Measurements from ENCODE around the gene EXOSC9. TPM values are rescaled to one million over a fixed set of nuclear protein-coding genes. Genes with fewer than 3 reads are reported as not detected.
A peak's percentile ranks its signal among the peaks of the same experiment; 100 is the strongest.

The EXOSC9 gene
- total RNA-seq, 6 experiments from 2014 or later = 30.5 to 57.2 (median 49.4) TPM

- DNase-seq = no peak
- TF ChIP-seq, protein P1, sequence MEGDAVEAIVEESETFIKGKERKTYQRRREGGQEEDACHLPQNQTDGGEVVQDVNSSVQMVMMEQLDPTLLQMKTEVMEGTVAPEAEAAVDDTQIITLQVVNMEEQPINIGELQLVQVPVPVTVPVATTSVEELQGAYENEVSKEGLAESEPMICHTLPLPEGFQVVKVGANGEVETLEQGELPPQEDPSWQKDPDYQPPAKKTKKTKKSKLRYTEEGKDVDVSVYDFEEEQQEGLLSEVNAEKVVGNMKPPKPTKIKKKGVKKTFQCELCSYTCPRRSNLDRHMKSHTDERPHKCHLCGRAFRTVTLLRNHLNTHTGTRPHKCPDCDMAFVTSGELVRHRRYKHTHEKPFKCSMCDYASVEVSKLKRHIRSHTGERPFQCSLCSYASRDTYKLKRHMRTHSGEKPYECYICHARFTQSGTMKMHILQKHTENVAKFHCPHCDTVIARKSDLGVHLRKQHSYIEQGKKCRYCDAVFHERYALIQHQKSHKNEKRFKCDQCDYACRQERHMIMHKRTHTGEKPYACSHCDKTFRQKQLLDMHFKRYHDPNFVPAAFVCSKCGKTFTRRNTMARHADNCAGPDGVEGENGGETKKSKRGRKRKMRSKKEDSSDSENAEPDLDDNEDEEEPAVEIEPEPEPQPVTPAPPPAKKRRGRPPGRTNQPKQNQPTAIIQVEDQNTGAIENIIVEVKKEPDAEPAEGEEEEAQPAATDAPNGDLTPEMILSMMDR (IDR thresholded peaks at IDR 0.05) = no peak
- H3K36me3 Mint-ChIP-seq (ENCODE audit: low read depth) = peaks cover 10% of the 10 kb centered on the region
- no peaks in the 10 kb centered on the region; the same call in 1 of the 2 replicates for H3K27me3 Mint-ChIP-seq (ENCODE audit: insufficient read depth)
- peaks cover 89% of the 10 kb centered on the region for H3K4me1 Mint-ChIP-seq (ENCODE audit: low read depth)
- H3K4me3 Mint-ChIP-seq = peak overlapping the region; percentile 25; the same call in 1 of the 2 replicates
- peak overlapping the region; percentile 97 for H3K27ac Mint-ChIP-seq
- H3K9me3 Mint-ChIP-seq = peaks cover 6% of the 10 kb centered on the region
These were observed 12.2 kb upstream of the EXOSC9 start for GRCh38 chr4:121788896-121789295.

DNA sequence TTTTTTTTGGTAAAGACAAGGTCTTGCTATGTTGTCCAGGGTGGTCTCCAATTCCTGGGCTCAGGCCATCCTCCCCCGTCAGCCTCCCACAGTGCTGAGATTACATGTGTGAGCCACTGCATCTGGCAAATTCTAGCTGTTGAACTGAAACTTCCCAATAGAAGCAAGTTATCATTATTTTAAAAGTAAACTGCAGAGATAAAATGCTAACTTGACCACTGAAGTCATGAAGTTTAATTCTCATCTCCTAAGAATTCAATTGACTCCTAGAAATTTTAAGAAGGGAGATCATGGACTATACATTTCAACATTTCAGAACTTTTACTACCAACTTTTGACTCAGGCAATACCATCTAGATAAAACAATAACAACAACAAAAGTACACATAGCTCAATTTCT lies 11.7 kb upstream of the EXOSC9 start:
- Mint-ChIP-seq H3K27me3 (ENCODE audit: insufficient read depth) (no peaks in the 10 kb centered on the region; the same call in 1 of the 2 replicates), H3K4me1 (ENCODE audit: low read depth) (peaks cover 89% of the 10 kb centered on the region), H3K36me3 (ENCODE audit: low read depth) (peaks cover 5% of the 10 kb centered on the region; the same call in 1 of the 2 replicates), H3K4me3 (peak overlapping the region; percentile 81), H3K27ac (peak overlapping the region; percentile 97), H3K9me3 (peaks cover under 1% of the 10 kb centered on the region)
- TF ChIP-seq, protein P1 (IDR thresholded peaks at IDR 0.05) = no peak
- DNase-seq = peak; percentile 29

DNA sequence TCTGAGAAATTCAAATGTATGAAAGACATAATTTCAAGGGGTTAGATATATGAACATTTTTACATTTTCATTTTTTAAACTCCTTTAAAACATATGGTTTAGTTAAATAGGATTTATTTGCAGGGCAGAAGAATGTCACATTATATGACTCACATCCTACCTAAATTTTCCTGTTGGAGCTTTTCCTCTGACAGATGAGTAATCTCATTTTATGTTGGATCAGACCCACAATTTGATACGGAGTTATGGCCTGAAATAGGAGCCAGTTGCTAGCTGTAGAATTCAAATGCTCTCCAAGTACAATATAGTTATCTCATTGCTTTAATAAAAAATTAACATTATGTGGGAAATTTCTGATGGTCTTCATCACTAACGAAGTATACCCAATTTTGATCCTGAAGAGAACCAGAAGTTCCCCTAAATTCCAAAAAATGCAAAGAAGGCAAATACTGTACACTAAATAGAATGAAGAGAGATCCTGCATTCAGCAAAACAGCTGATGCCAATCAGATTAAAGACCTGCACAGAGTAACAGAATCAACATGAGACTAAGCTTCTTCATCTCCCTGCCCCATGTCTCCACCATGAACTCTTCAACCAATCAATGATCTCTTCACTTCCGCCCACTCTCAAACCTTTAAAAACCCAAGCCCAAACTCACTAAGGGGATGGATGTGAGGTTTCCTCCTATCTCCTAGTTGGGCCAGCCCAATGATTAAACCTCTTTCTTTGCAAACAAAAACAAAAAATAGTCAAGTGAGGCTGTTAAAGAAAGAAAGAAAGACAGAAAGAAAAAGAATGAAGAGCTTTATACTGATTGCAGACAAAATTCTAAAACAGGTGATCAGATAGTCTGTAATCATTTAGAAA lies 10.9 kb upstream of the EXOSC9 start:
- peaks cover 4% of the 10 kb centered on the region; the same call in 1 of the 2 replicates for H3K36me3 Mint-ChIP-seq (ENCODE audit: low read depth)
- TF ChIP-seq, protein P1 (IDR thresholded peaks at IDR 0.05) = no peak
- H3K4me3 Mint-ChIP-seq = peak overlapping the region; percentile 81
- H3K4me1 Mint-ChIP-seq (ENCODE audit: low read depth) = peaks cover 89% of the 10 kb centered on the region
- peak overlapping the region; percentile 97 for H3K27ac Mint-ChIP-seq
- peak; percentile 78 for DNase-seq
- no peaks in the 10 kb centered on the region for H3K9me3 Mint-ChIP-seq
- H3K27me3 Mint-ChIP-seq (ENCODE audit: insufficient read depth) = no peaks in the 10 kb centered on the region; the same call in 1 of the 2 replicates

DNA sequence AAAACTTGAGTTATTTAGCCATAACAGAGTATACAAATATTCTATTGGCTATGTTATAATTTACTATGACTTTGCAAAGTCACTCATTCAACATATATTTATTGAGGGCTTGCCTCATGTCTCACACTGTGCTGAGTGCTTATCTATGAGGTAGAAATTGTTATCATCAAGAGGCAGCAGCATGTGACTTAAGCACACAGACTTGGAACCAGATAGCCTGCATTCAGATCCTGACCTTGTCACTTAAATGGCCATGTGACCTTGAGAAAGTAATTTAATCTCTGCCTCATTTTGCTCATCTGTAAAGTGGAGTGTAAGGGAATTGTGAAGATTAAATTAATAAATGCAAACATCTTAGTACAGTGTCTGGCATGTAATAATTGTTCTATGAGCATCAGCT lies 10.1 kb upstream of the EXOSC9 start:
- TF ChIP-seq, protein P1 (IDR thresholded peaks at IDR 0.05) = no peak
- peaks cover 4% of the 10 kb centered on the region; the same call in 1 of the 2 replicates for H3K36me3 Mint-ChIP-seq (ENCODE audit: low read depth)
- peak overlapping the region; percentile 97 for H3K27ac Mint-ChIP-seq
- peak overlapping the region; percentile 52 for H3K4me3 Mint-ChIP-seq
- peaks cover 89% of the 10 kb centered on the region for H3K4me1 Mint-ChIP-seq (ENCODE audit: low read depth)
- H3K9me3 Mint-ChIP-seq = no peaks in the 10 kb centered on the region
- no peak for DNase-seq
- H3K27me3 Mint-ChIP-seq (ENCODE audit: insufficient read depth) = no peaks in the 10 kb centered on the region; the same call in 1 of the 2 replicates

GRCh38 chr4:121791481-121791880 lies 9.6 kb upstream of the EXOSC9 start:
- peak overlapping the region; percentile 97 for H3K27ac Mint-ChIP-seq
- TF ChIP-seq, protein P1 (IDR thresholded peaks at IDR 0.05) = no peak
- H3K4me3 Mint-ChIP-seq = peak overlapping the region; percentile 52
- DNase-seq = peak; percentile 86
- no peaks in the 10 kb centered on the region for H3K9me3 Mint-ChIP-seq
- no peaks in the 10 kb centered on the region; the same call in 1 of the 2 replicates for H3K27me3 Mint-ChIP-seq (ENCODE audit: insufficient read depth)
- H3K36me3 Mint-ChIP-seq (ENCODE audit: low read depth) = peaks cover 4% of the 10 kb centered on the region; the same call in 1 of the 2 replicates
- H3K4me1 Mint-ChIP-seq (ENCODE audit: low read depth) = peaks cover 89% of the 10 kb centered on the region
